Retinal pigment epithelial cell (primary cell): ENCODE measurements around the gene KLHL22.
A peak's percentile ranks its signal among the peaks of the same experiment; 100 is the strongest.
"Not testable (repeated sequence)": the region's sequence is repeated elsewhere in the genome, so short reads cannot be mapped to it uniquely, and the experiment has no call there.

Source experiments
- DNase-seq: peaks from one replicate; pipeline ENCODE4 v3.0.0-alpha.2; 2010; ENCODE audit warnings: low read depth
- H3K4me3 ChIP-seq: 2 replicates; pipeline ENCODE4 v1.5.1; 2011; ENCODE audit warnings: mild to moderate bottlenecking, low read length, control low read depth, moderate library complexity
- CTCF ChIP-seq: conservative IDR thresholded peaks from 2 replicates; pipeline ENCODE4 v1.5.1; 2011; ENCODE audit warnings: low read depth, low read length, control low read depth, inconsistent platforms

KLHL22 gene

GRCh38 chr22:20457506-20458240 is 37.9 kb downstream of the KLHL22 start:
- no peak for TF ChIP-seq CTCF
- no peak for DNase-seq
- H3K4me3 ChIP-seq = no peak overlapping the region

- no peak for DNase-seq
- no peak overlapping the region for H3K4me3 ChIP-seq
- no peak for TF ChIP-seq CTCF
Measured at GRCh38 chr22:20456722-20457076, 38.9 kb downstream of the KLHL22 start.

- peak; percentile 43 for DNase-seq
- no peak overlapping the region for H3K4me3 ChIP-seq
- TF ChIP-seq CTCF = peak; percentile 98
Measured at GRCh38 chr22:20456064-20456721, 39.4 kb downstream of the KLHL22 start.

- no peak overlapping the region for H3K4me3 ChIP-seq
- no peak for DNase-seq
- no peak for TF ChIP-seq CTCF
Measured at GRCh38 chr22:20455709-20456063, 39.9 kb downstream of the KLHL22 start.

GRCh38 chr22:20453222-20453621 is 42.4 kb downstream of the KLHL22 start:
- no peak overlapping the region for H3K4me3 ChIP-seq
- DNase-seq = no peak
- no peak for TF ChIP-seq CTCF

- DNase-seq = no peak
- no peak overlapping the region for H3K4me3 ChIP-seq
- no peak for TF ChIP-seq CTCF
Measured at GRCh38 chr22:20451920-20452319, 43.7 kb downstream of the KLHL22 start.

- not testable (repeated sequence) for DNase-seq, H3K4me3 ChIP-seq
Measured at GRCh38 chr22:20451129-20451778, 44.3 kb downstream of the KLHL22 start.
